Measurements from ENCODE around the gene LRIG1. TPM values are rescaled to one million over a fixed set of nuclear protein-coding genes. Genes with fewer than 3 reads are reported as not detected.

LRIG1 gene
- total RNA-seq, 1 experiment from 2014 or later = 9.3 TPM

GRCh38 chr3:66466606-66467270 lies 34.1 kb downstream of the LRIG1 start:
- no peak overlapping the region for H3K4me3 ChIP-seq
- H3K9me3 ChIP-seq = no peaks in the 10 kb centered on the region
- no peaks in the 10 kb centered on the region for H3K36me3 ChIP-seq
- DNase-seq = no peak
- H3K27me3 ChIP-seq = no peaks in the 10 kb centered on the region

- DNase-seq = no peak
- H3K27me3 ChIP-seq = no peaks in the 10 kb centered on the region
- no peaks in the 10 kb centered on the region for H3K9me3 ChIP-seq
- H3K4me3 ChIP-seq = no peak overlapping the region
- no peaks in the 10 kb centered on the region for H3K36me3 ChIP-seq
Observed at GRCh38 chr3:66465587-66465986, 35.2 kb downstream of the LRIG1 start.

- no peaks in the 10 kb centered on the region for H3K27me3 ChIP-seq
- H3K4me3 ChIP-seq = no peak overlapping the region
- no peaks in the 10 kb centered on the region for H3K9me3 ChIP-seq
- no peaks in the 10 kb centered on the region for H3K36me3 ChIP-seq
- no peak for DNase-seq
Observed at GRCh38 chr3:66465034-66465433, 35.8 kb downstream of the LRIG1 start.

- H3K36me3 ChIP-seq = no peaks in the 10 kb centered on the region
- no peak overlapping the region for H3K4me3 ChIP-seq
- H3K27me3 ChIP-seq = no peaks in the 10 kb centered on the region
- no peak for DNase-seq
- H3K9me3 ChIP-seq = no peaks in the 10 kb centered on the region
Observed at GRCh38 chr3:66464512-66464894, 36.3 kb downstream of the LRIG1 start.

GRCh38 chr3:66463730-66464511 lies 36.9 kb downstream of the LRIG1 start:
- H3K36me3 ChIP-seq = no peaks in the 10 kb centered on the region
- H3K27me3 ChIP-seq = no peaks in the 10 kb centered on the region
- no peaks in the 10 kb centered on the region for H3K9me3 ChIP-seq
- H3K4me3 ChIP-seq = no peak overlapping the region
- DNase-seq = no peak

- Histone ChIP-seq H3K9me3 (no peaks in the 10 kb centered on the region), H3K4me3 (no peak overlapping the region), H3K27me3 (no peaks in the 10 kb centered on the region), H3K36me3 (no peaks in the 10 kb centered on the region)
- no peak for DNase-seq
Observed at GRCh38 chr3:66463054-66463631, 37.7 kb downstream of the LRIG1 start.

- H3K4me3 ChIP-seq = no peak overlapping the region
- no peaks in the 10 kb centered on the region for H3K36me3 ChIP-seq
- DNase-seq = no peak
- H3K9me3 ChIP-seq = no peaks in the 10 kb centered on the region
- H3K27me3 ChIP-seq = no peaks in the 10 kb centered on the region
Observed at GRCh38 chr3:66457252-66457651, 43.6 kb downstream of the LRIG1 start.

GRCh38 chr3:66456711-66457173 lies 44.1 kb downstream of the LRIG1 start:
- Histone ChIP-seq H3K4me3 (no peak overlapping the region), H3K9me3 (no peaks in the 10 kb centered on the region), H3K36me3 (no peaks in the 10 kb centered on the region), H3K27me3 (no peaks in the 10 kb centered on the region)
- DNase-seq = no peak

GRCh38 chr3:66454464-66454859 lies 46.4 kb downstream of the LRIG1 start:
- no peak for DNase-seq
- Histone ChIP-seq H3K27me3 (no peaks in the 10 kb centered on the region), H3K4me3 (no peak overlapping the region)

GRCh38 chr3:66453651-66454463 lies 47.0 kb downstream of the LRIG1 start:
- H3K36me3 ChIP-seq = no peaks in the 10 kb centered on the region
- no peaks in the 10 kb centered on the region for H3K9me3 ChIP-seq
- no peak for DNase-seq

More at GRCh38 chr3:66454464-66454859, 46.4 kb downstream of the LRIG1 start:
- Histone ChIP-seq H3K9me3 (no peaks in the 10 kb centered on the region), H3K36me3 (no peaks in the 10 kb centered on the region)

GRCh38 chr3:66452303-66453011 lies 48.4 kb downstream of the LRIG1 start:
- no peak for DNase-seq
- Histone ChIP-seq H3K27me3 (no peaks in the 10 kb centered on the region), H3K4me3 (no peak overlapping the region), H3K36me3 (no peaks in the 10 kb centered on the region), H3K9me3 (no peaks in the 10 kb centered on the region)

More at GRCh38 chr3:66453651-66454463, 47.0 kb downstream of the LRIG1 start:
- H3K4me3 ChIP-seq = no peak overlapping the region
- H3K27me3 ChIP-seq = no peaks in the 10 kb centered on the region

- no peak for DNase-seq
- no peaks in the 10 kb centered on the region for H3K27me3 ChIP-seq
- no peaks in the 10 kb centered on the region for H3K36me3 ChIP-seq
- no peaks in the 10 kb centered on the region for H3K9me3 ChIP-seq
- H3K4me3 ChIP-seq = no peak overlapping the region
Observed at GRCh38 chr3:66451766-66452165, 49.1 kb downstream of the LRIG1 start.

GRCh38 chr3:66450390-66451022 lies 50.3 kb downstream of the LRIG1 start:
- DNase-seq = peak; percentile 55
- H3K27me3 ChIP-seq = no peaks in the 10 kb centered on the region
- H3K36me3 ChIP-seq = no peaks in the 10 kb centered on the region
- H3K4me3 ChIP-seq = no peak overlapping the region
- H3K9me3 ChIP-seq = no peaks in the 10 kb centered on the region

- Histone ChIP-seq H3K4me3 (no peak overlapping the region), H3K9me3 (no peaks in the 10 kb centered on the region), H3K36me3 (no peaks in the 10 kb centered on the region), H3K27me3 (no peaks in the 10 kb centered on the region)
- no peak for DNase-seq
Observed at GRCh38 chr3:66449411-66449974, 51.3 kb downstream of the LRIG1 start.

GRCh38 chr3:66444146-66444644 lies 56.6 kb downstream of the LRIG1 start:
- Histone ChIP-seq H3K27me3 (no peaks in the 10 kb centered on the region), H3K4me3 (no peak overlapping the region), H3K9me3 (no peaks in the 10 kb centered on the region), H3K36me3 (no peaks in the 10 kb centered on the region)
- no peak for DNase-seq
